A549 treated with CpdA at 1 μM for 4 hours (cell line): Measurements from ENCODE around the gene RRP9. TPM values are rescaled to one million over a fixed set of nuclear protein-coding genes. Genes with fewer than 3 reads are reported as not detected.

ENCODE experiments used
- total RNA-seq: library from RNA; stranded (reverse); fragments of 200-300 nt; extraction: Qiagen RNA extraction; gene quantifications from 5 replicates; pipeline ENCODE4 v1.2.3, GENCODE V29; 2022; ENCODE audit warnings: low read depth

Gene RRP9
- 38.9 to 52.7 TPM (median 50.9 TPM) in 5 replicates for total RNA-seq

GRCh38 chr3:51941798-51942602 is at the start of gene RRP9, which contains the start of gene PARP3:
TSS of gene RRP9 (minus strand) at chr3:51941904. CDS start at chr3:51941867, 37 bp downstream.
TSS of gene PARP3 (plus strand) at chr3:51942363. CDS start at chr3:51943356, 993 bp downstream.

GRCh38 chr3:51982838-51983577 is 41.3 kb upstream of the RRP9 start, which contains the start of gene ACY1:
TSS of gene ACY1 (plus strand) at chr3:51983535. CDS start at chr3:51984065, 530 bp downstream.

GRCh38 chr3:51974963-51975851 is 33.5 kb upstream of the RRP9 start, which contains the start of gene ABHD14A:
TSS of gene ABHD14A (plus strand) at chr3:51975064. CDS start at chr3:51975136, 72 bp downstream.

GRCh38 chr3:51967384-51968169 is 25.9 kb upstream of the RRP9 start, which contains the start of gene PCBP4:
TSS of gene PCBP4 (minus strand) at chr3:51967454. CDS start at chr3:51961240, 6,214 bp downstream.

GRCh38 chr3:51955175-51955892 is 13.6 kb upstream of the RRP9 start, which contains the start of gene GPR62:
TSS of gene GPR62 (plus strand) at chr3:51955381. CDS start at chr3:51955653, 272 bp downstream.

Other genes with a start within 250 kb of the RRP9 start
- 0.05 to 0.18 TPM (median 0.09 TPM) in 4 of 5 replicates, not detected in the other for gene GRM2, start 234.8 kb downstream of the RRP9 start, total RNA-seq
- not detected in 5 replicates for gene IQCF6, start 162.7 kb downstream of the RRP9 start, total RNA-seq
- not detected in 5 replicates for gene IQCF2, start 80.3 kb downstream of the RRP9 start, total RNA-seq
- gene IQCF5, start 66.3 kb downstream of the RRP9 start, total RNA-seq: not detected in 5 replicates
- gene IQCF1, start 38.6 kb downstream of the RRP9 start, total RNA-seq: 0.07 to 0.44 TPM in 2 of 5 replicates, not detected in the others
- gene PARP3, start 459 bp upstream of the RRP9 start, total RNA-seq: 8.1 to 11.6 TPM (median 8.9 TPM) in 5 replicates
- 0.07 TPM in 1 of 5 replicates, not detected in the others for gene GPR62, start 13.5 kb upstream of the RRP9 start, total RNA-seq
- gene PCBP4, start 25.6 kb upstream of the RRP9 start, total RNA-seq: 11.0 to 13.8 TPM (median 12.3 TPM) in 5 replicates
- gene ABHD14B, start 32.1 kb upstream of the RRP9 start, total RNA-seq: 24.7 to 33.5 TPM (median 33.1 TPM) in 5 replicates
- gene ABHD14A, start 33.2 kb upstream of the RRP9 start, total RNA-seq: 10.1 to 16.2 TPM (median 14.8 TPM) in 5 replicates
- 20.8 to 30.2 TPM (median 28.3 TPM) in 5 replicates for gene ACY1, start 41.6 kb upstream of the RRP9 start, total RNA-seq
- 1,289 to 1,406 TPM (median 1,382 TPM) in 5 replicates for gene RPL29, start 54.0 kb upstream of the RRP9 start, total RNA-seq
- gene DUSP7, start 114.7 kb upstream of the RRP9 start, total RNA-seq: 12.8 to 14.3 TPM (median 13.1 TPM) in 5 replicates
- 15.9 to 20.8 TPM (median 19.1 TPM) in 5 replicates for gene POC1A, start 212.5 kb upstream of the RRP9 start, total RNA-seq